Transverse colon (tissue), 4 donors: ENCODE measurements around the gene GALNT9. TPM values are rescaled to one million over a fixed set of nuclear protein-coding genes. Genes with fewer than 3 reads are reported as not detected.
"Not testable (repeated sequence)": the region's sequence is repeated elsewhere in the genome, so short reads cannot be mapped to it uniquely, and the experiment has no call there.

Experiments used
- DNase-seq: peaks from one replicate; pipeline ENCODE4 v3.0.0-alpha.2; 2019
- H3K27ac ChIP-seq, 4 donors: fragments of 200-600 bp; sonication (generic); 2 replicates each; pipeline ENCODE4 v1.5.1; 2016 to 2018; ENCODE audit warnings: inconsistent platforms in 4 of 4
- H3K27me3 ChIP-seq: fragments of 200-600 bp; sonication (generic); 2 replicates; pipeline ENCODE4 v1.5.1; 2017; ENCODE audit warnings: inconsistent platforms
- H3K36me3 ChIP-seq, 4 donors: fragments of 200-600 bp; sonication (generic); 2 replicates each; pipeline ENCODE4 v1.5.1; 2017 to 2019; ENCODE audit warnings: inconsistent platforms in 4 of 4
- H3K4me1 ChIP-seq, 4 donors: fragments of 200-600 bp; sonication (generic); 2 replicates each; pipeline ENCODE4 v1.5.1; 2017 to 2020; ENCODE audit warnings: inconsistent platforms in 4 of 4
- H3K4me3 ChIP-seq, 4 donors: fragments of 200-600 bp; sonication (generic); 1 replicate in 1 of 4; 2 replicates in 3 of 4; pipeline versions ENCODE4 v1.5.1 to v1.6.1; 2017 to 2019; ENCODE audit warnings: inconsistent platforms in 4 of 4
- H3K9me3 ChIP-seq, 2 donors: fragments of 200-600 bp; sonication (generic); 2 replicates each; pipeline ENCODE4 v1.5.1; 2017 to 2019; ENCODE audit warnings: inconsistent platforms in 2 of 2
- CTCF ChIP-seq, 5 experiments: fragments of 200-600 bp in 3 of 5; fragments of 450-650 bp in 2 of 5; sonication (generic) in 3 of 5; IDR thresholded peaks; 1 replicate in 2 of 5; 2 replicates in 3 of 5; pipeline ENCODE4 v1.5.1; 2016 to 2017; ENCODE audit warnings: antibody characterized with exemption in 5 of 5, inconsistent platforms in 3 of 5, mild to moderate bottlenecking in 2 of 5, moderate library complexity in 1 of 5
- EP300 ChIP-seq: sonication (generic); formaldehyde crosslinking; IDR thresholded peaks from one replicate; pipeline ENCODE4 v1.6.1; 2017; ENCODE audit warnings: antibody characterized with exemption, low read depth
- POLR2A ChIP-seq: fragments of 450-650 bp; IDR thresholded peaks from one replicate; pipeline ENCODE4 v1.6.1; 2016; ENCODE audit warnings: antibody characterized with exemption, mild to moderate bottlenecking, moderate library complexity
- POLR2AphosphoS5 ChIP-seq, 3 donors: sonication (generic); formaldehyde crosslinking; IDR thresholded peaks; one replicate each; pipeline ENCODE4 v1.6.1; 2016; ENCODE audit warnings: antibody characterized with exemption in 3 of 3
- WGBS, 2 donors: methylation state at CpG; one replicate each; pipeline ENCODE4 v1.1.5; 2018; ENCODE audit warnings: low coverage in 1 of 2; 5-methylcytosine and 5-hydroxymethylcytosine counted together
- in situ Hi-C, 4 donors: fragments of 200-750 bp; cut with MboI; loops; one replicate each; pipeline versions ENCODE4 v1.15.0 to v1.15.1; 2017; ENCODE audit warnings: low sequenced_read_pairs in 3 of 4, low pct_ligation_motif_present in 1 of 4, low pct_unique_long_range_greater_than_20kb in 1 of 4
- intact Hi-C: fragments of 100-400 bp; cut with DNase I; formaldehyde crosslinking; loops from one replicate; pipeline ENCODE4 v1.15.1; 2023; ENCODE audit warnings: low total_unique reads
- total RNA-seq, 4 donors: library from RNA; depleted of rRNA; stranded (reverse); fragments of >200 nt; gene quantifications; one replicate each; pipeline ENCODE4 v1.1.0, GENCODE V29; 2016

GALNT9 gene
- 1 to 10 TPM in 1 of 4 donors, under 1 TPM in 1, not detected in 2; 0.82 to 4.5 TPM for total RNA-seq

DNA sequence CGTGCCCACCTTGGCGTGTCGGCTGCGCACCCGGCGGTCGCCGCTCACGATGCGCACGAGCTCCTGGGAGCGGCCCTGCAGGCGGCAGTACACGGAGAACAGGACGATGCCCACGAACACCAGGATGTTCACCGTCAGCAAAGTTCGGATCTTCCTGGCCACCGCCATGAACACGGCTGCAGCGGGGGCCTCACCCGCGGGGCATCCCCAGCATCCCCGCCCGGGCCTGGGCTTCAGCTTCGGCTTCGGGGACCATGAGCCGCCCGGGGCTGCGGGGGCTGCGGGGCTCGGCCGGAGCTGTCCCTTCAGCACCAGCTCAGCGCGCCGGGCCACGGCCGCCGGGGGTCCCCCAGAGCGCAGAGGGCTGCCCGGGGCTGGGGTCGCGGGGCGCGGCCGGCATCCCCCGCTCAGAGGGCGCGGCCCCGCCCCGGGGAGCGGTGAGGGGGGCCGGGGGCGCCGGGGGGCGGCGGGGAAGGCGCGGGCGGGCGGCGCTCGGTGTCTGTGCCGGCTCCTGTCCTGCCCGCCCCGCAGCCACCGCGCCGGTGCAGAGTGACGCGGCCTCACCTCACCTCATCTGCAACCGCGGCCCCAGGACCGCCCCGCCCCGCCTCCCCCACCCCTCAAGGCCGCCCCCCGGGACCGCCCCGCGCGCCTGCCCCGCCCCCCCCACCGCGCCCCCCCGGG, at the start of gene GALNT9:
GALNT9 (minus strand) TSS at position 554 of the 684 bp plus-strand sequence; CDS start at position 168, 386 bp downstream.
- no peaks in the 10 kb centered on the region for H3K36me3 ChIP-seq
- H3K4me3 ChIP-seq: peak within 1 kb of the TSS in 1 of 4 donors; percentile 1
- H3K27me3 ChIP-seq: peaks cover 78% of the 10 kb centered on the region
- no peak within 1 kb of the TSS for H3K27ac ChIP-seq
- H3K9me3 ChIP-seq: no peaks in the 10 kb centered on the region
- no peak for DNase-seq
- peaks cover 6 to 27% (median 17%) of the 10 kb centered on the region in 4 donors for H3K4me1 ChIP-seq
- 60% methylated on average over 1 of the region's 86 CpGs; no CpG with 5 or more reads in 1 of the 2 donors for WGBS, 2 donors
- intact Hi-C loops: no loop called here
- TF ChIP-seq POLR2A (no peak), EP300 (no peak), POLR2AphosphoS5 (IDR thresholded peaks at IDR 0.05) (no peak), CTCF (IDR thresholded peaks at IDR 0.05) (no peak)
- in situ Hi-C loops: no loop called here

DNA sequence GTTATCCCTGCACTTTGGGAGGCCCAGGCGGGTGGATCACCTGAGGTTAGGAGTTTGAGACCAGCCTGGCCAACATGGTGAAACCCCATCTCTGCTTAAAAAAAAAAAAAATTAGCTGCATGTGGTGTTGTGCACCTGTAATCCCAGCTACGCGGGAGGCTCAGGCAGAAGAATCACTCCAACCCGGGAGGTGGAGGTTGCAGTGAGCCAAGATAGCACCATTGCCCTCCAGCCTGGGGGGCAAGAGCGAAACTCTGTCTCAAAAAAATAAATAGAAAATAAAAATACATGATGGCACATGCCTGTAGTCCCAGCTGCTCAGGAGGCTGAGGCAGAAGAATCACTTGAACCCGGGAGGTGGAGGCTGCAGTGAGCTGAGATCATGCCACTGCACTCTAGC, 49.7 kb upstream of the GALNT9 start:
- H3K36me3 ChIP-seq, DNase-seq, H3K27ac ChIP-seq, in situ Hi-C loops, H3K4me3 ChIP-seq, H3K4me1 ChIP-seq, H3K9me3 ChIP-seq: not testable (repeated sequence)
- 74 to 83% methylated on average over 5 to 6 of the region's 6 CpGs for WGBS, 2 donors
- intact Hi-C loops: loop anchor here (10.0 kb wide), 1 partner anchor 224 kb away; no protein-coding TSS in a partner anchor
- H3K27me3 ChIP-seq: peaks cover 83% of the 10 kb centered on the region

DNA sequence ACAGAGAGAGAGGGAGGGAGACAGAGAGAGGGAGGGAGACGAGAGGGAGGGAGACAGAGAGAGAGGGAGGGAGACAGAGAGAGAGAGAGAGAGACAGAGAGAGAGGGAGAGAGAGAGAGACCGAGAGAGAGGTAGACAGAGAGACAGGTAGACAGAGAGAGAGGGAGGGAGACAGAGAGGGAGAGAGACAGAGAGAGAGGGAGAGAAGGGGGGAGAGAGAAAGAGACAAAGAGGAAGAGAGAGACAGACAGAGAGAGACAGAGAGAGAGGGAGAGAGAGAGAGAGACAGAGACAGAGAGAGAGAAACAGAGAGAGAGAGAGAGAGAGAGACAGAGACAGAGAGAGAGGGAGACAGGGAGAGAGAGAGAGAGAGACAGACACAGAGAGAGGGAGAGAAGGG, 47.8 kb upstream of the GALNT9 start:
- no peak overlapping the region for H3K27ac ChIP-seq
- no peak for DNase-seq
- WGBS, 2 donors: 28 to 59% methylated on average over 2 of the region's 2 CpGs
- H3K4me3 ChIP-seq: no peak overlapping the region
- H3K4me1 ChIP-seq: no peaks in the 10 kb centered on the region
- H3K36me3 ChIP-seq: no peaks in the 10 kb centered on the region
- intact Hi-C loops: loop anchor here (10.0 kb wide), 1 partner anchor 222 kb away; no protein-coding TSS in a partner anchor
- in situ Hi-C loops: no loop called here
- H3K9me3 ChIP-seq: no peaks in the 10 kb centered on the region
- no peak for TF ChIP-seq POLR2AphosphoS5 (IDR thresholded peaks at IDR 0.05)
- TF ChIP-seq CTCF (IDR thresholded peaks at IDR 0.05): no peak
- no peak for TF ChIP-seq EP300
- no peak for TF ChIP-seq POLR2A
- peaks cover 84% of the 10 kb centered on the region for H3K27me3 ChIP-seq

GRCh38 chr12:132376464-132376830, 47.1 kb upstream of the GALNT9 start:
- Histone ChIP-seq H3K27ac (no peak overlapping the region), H3K27me3 (peaks cover 84% of the 10 kb centered on the region), H3K36me3 (no peaks in the 10 kb centered on the region), H3K4me1 (no peaks in the 10 kb centered on the region), H3K9me3 (no peaks in the 10 kb centered on the region), H3K4me3 (no peak overlapping the region)
- intact Hi-C loops: loop anchor here (10.0 kb wide), 1 partner anchor 222 kb away; no protein-coding TSS in a partner anchor
- TF ChIP-seq CTCF (IDR thresholded peaks at IDR 0.05): no peak
- WGBS, 2 donors: 20 to 56% methylated on average over 1 to 10 of the region's 10 CpGs
- no peak for DNase-seq
- in situ Hi-C loops: no loop called here
